GM18499 (cell line): Measurements from ENCODE around the gene SMYD3.

Experiments
- ATAC-seq: cut with Tn5 transposase; IDR thresholded peaks from one replicate; pipeline ENCODE4 v1.9.1; 2021; ENCODE audit warnings: moderate number of reproducible peaks; ENCODE audit not compliant: insufficient read depth, unreplicated experiment

SMYD3 gene

GRCh38 chr1:245906207-245906606, 600.9 kb downstream of the SMYD3 start:
- ATAC-seq, result no peak

- ATAC-seq, result no peak
Measured at GRCh38 chr1:245903851-245904250, 603.2 kb downstream of the SMYD3 start.

DNA sequence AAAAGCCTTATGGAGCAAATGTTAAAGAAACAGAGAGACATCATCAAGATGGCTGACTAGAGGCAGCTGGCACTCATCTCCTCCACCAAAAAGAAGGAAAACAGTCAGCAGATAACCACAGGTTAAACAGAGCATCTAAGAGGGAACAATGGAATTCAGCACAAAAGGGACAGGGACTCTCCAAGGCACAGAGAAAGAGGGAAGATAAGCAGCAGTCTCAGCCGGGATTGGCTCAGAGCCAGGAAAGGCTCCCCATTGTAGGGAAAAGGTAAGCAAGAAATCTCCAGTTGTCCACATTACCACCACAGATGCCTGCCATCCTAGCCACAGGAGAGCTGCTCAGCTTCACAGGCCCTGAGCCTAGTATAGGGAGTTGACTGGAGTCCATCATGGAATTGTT, 605.5 kb downstream of the SMYD3 start:
- no peak for ATAC-seq

DNA sequence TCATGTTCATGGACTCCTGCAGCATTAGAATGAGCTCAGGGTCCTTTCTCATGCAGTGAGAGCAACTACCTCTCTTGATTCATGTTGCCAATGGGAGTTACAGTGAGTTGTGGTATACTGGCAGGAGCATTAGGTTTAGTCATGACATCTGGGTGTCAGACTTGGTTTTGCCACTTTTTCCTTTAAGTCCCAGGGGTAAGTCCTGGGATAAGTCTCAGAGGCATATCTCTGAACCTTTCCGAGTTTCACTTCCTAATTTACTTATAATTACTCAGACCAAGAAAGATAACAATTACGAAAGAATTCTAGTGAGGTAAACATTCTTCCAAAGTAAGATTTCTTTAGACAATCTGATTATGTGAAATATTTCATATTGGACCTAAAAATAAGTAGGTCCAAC, 606.0 kb downstream of the SMYD3 start:
- ATAC-seq, result no peak

DNA sequence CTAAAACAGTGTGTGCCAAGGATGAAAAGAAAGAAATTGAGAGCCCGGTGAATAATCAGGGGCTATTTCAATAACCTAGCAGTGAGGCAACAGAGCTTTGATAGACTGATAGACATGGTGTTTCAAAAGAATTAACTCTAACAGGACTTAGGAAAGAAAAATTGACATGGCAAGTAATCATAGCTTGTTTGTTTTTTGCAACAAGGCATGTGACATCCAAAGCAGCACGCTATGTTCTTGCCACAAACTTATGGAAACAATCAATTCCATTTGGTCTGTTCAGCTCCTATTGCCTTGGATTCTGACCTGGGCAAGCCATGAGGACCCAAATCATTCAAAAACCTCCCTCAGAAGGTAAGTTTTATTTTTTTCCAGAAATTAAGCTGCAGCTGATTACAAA, 608.5 kb downstream of the SMYD3 start:
- no peak for ATAC-seq

DNA sequence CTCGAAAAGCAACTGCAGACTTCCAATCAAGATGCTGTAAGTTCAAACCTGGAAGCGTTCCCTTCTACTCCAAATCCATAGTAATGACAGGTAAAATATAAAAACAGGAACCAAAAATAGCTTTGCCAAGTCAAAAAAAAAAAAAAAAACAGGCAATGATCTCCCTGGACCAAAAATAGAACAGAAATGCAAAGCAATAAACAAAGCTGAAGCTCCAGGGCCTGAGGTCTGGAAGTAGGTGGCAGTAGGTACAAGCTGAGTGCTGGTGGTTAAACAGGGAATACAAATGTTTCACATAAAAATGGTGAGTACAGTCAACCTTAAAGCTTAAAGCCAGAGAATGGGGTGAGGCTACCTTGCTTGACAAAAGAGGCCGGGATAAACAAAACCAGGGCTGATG, 610.8 kb downstream of the SMYD3 start:
- no peak for ATAC-seq

DNA sequence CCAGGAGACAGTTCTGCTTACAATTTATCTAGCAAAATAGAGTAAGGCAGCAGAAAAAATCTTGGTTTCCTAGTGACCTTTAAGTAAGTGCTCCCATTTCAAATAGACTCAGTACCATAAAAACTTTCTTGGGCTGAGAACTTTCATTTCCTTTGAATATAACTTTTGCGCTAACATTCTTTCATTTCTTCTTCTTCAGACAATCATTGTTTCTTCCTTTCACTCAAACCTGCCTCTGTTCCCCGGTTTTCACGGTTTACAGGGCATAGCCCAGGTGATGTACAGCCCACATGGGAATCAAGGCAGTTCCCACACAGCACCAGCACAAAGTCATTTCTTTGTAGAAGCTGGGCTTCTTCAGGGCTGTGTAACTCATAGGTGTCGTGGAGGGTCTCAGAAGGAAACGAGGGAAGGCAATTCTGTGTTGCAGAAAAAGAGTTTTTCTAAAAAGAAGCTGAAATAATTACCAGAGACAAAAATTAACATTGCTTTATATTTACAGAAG, 611.6 kb downstream of the SMYD3 start:
- no peak for ATAC-seq

GRCh38 chr1:245894843-245895242, 612.2 kb downstream of the SMYD3 start:
- no peak for ATAC-seq

- no peak for ATAC-seq
Measured at GRCh38 chr1:245893025-245893424, 614.1 kb downstream of the SMYD3 start.

GRCh38 chr1:245888809-245889208, 618.3 kb downstream of the SMYD3 start:
- no peak for ATAC-seq

- ATAC-seq, result no peak
Measured at GRCh38 chr1:245887829-245888228, 619.2 kb downstream of the SMYD3 start.

GRCh38 chr1:245881767-245882391, 625.2 kb downstream of the SMYD3 start:
- ATAC-seq, result no peak

DNA sequence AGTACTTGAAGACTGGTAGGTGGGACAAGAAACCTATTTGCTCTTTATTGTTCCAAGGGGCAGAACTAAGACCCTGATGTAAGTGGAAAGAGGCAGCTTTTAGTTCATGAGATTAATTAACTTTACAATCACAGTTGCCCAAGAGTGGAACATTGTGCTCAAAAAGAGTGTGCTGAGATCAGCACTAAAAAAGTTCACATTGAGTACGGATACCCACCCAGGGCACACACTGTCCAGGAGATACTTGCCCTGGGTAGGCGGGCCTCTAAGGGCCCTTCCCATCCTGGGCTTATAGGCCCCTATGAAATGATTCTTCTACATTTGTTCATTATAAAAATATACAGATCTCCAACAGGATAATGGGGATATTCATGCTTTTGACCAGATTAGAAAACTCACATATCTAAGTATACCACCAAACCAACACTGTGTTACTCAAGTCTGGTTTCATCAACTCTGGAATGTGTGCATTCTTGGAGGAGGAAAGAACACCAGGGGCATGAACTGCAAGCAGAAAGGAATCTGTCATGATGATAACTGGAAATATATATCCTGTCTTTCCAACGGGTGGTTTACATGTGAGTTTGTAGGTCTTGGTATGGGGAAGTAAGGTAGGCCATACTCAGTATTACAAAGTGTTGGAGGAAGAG, 626.2 kb downstream of the SMYD3 start:
- ATAC-seq, result no peak

GRCh38 chr1:245879091-245879490, 628.0 kb downstream of the SMYD3 start:
- ATAC-seq, result no peak

DNA sequence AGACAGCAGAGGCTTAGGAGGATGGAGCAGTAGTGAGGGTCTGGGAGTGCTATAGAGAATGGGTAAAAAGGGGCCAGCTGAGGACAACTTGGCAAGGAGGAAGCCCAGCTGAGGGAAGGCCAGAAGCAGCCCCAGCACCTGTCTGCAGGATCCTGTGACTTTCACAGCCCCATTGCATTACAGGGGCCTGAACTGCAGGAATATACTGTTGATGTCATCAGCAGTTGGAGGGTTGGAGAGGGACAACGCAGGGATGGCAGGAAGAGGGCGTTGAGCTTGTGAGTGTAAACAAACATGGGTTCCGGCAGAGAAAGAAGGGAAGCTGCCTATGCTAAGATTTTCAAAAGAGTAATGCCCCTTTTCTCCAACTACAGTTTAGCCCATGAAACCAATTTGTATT, 628.5 kb downstream of the SMYD3 start:
- no peak for ATAC-seq

DNA sequence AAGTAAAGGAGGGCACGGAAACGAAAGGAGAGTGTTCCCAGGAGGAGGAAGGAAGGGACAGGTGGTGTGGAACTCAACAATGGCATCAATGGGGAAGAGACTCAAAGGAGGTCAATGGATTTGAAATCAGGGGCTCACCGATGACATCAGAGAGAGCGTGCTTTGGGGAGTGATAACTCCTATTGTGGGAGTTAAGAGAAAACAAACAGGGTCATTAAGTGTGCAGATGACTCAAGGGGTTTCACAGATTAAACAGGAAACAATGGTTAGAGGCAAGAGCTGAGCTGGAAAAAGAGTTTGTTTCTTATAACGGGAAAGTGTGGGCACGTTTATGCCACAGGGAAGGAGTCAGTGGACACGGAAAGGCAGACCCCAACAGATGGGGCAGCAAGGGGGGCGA, 629.1 kb downstream of the SMYD3 start:
- no peak for ATAC-seq

GRCh38 chr1:245876586-245876985, 630.5 kb downstream of the SMYD3 start:
- no peak for ATAC-seq

- ATAC-seq, result no peak
Measured at GRCh38 chr1:245875581-245876261, 631.4 kb downstream of the SMYD3 start.

DNA sequence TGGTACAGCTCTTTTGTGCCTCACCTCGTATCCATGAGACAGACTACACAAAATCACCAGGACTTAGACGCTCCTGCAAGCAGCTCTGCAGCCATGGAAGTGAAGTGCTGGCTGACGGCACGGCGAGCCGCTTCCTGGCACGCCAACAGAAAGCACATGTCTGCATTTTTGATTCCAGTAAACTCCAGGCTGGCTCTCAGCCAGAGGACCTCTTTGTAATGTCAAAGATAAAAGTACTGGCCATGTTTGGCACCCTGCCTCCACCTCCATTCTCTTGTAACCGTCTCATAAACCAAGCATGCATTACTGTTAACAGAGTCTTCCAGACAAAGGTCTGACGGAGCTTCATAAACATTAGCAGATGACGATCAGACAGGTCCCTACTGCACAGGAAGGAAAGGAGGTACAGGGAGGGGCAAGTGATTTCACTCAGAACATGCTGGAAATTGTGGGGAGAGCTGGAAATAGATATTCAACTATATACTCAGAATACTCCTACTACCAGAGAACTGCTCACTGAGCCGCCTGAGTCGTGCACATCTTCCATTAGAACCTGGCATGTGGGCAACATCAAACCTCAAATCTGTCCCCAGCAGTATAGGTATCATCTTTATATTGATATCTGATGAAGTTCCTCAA, 632.0 kb downstream of the SMYD3 start:
- ATAC-seq, result no peak

DNA sequence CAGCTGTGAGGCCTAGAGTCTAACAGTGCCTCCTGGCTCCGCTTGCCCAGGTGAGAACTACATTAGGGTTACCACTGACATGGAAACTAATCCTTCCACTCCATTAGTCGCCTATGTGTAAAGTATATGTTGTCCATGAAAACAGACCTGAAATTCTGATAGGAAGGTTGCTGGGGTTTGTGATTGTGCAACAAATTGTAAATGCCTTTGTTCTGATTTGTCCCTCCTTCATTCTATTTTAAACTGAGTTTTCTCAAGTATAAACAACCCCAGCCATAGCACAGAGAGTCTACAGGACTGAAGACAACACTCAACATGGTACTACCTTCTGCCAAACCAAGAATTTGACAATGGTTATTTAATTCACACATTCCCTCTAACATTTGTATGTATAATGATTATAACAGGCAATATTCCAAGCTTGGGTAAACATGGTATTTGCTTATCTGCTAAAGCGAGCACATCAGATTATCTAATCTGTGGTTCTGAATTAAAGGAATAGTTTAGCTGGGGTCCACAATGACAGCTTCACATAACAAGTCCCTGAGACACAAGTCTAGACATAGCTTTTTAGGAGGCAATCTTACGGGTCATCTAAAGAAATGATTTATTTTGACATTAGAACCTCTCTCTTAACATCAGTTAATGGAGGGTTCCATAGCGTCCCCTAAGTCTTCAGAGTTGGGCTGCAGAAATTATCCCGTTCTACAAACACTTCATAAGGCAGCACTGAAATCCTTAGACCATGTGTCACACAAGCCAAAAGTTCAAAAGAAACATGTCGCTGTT, 633.0 kb downstream of the SMYD3 start:
- ATAC-seq, result no peak
